ENCODE results near the gene ANAPC5.
"Not testable (repeated sequence)": the region's sequence is repeated elsewhere in the genome, so short reads cannot be mapped to it uniquely, and the experiment has no call there.

- TF ChIP-seq CTCF (IDR thresholded peaks at IDR 0.05; ENCODE audit: insufficient read depth, low read depth, low read length); EZH2 (IDR thresholded peaks at IDR 0.05; ENCODE audit: insufficient read depth, low read length): not testable (repeated sequence)
Measured at GRCh38 chr12:121307397-121307796, 44.8 kb downstream of the ANAPC5 start.
